CD4-positive, CD25-positive, alpha-beta regulatory T cell (primary cell): ENCODE results near the gene XPR1. TPM values are rescaled to one million over a fixed set of nuclear protein-coding genes. Genes with fewer than 3 reads are reported as not detected.

Experiments
- ATAC-seq, 2 donors: fragments of 150-1000 bp; cut with Tn5 transposase; one replicate each; pipeline ENCODE4 v1.10.0; 2021; ENCODE audit warnings: low read depth in 2 of 2, moderate number of reproducible peaks in 2 of 2, moderate library complexity in 1 of 2
- DNase-seq, 3 donors: peaks; one replicate each; pipeline versions ENCODE4 v3.0.0 to v3.0.0-alpha.2; 2012 to 2022; ENCODE audit warnings: mixed read lengths in 1 of 3
- H3K27ac ChIP-seq: one replicate; pipeline ENCODE4 v1.7.0; 2013; ENCODE audit warnings: mild to moderate bottlenecking, low read length; ENCODE audit not compliant: insufficient read depth, poor library complexity, severe bottlenecking
- H3K27me3 ChIP-seq: one replicate; pipeline ENCODE4 v1.7.0; 2013; ENCODE audit warnings: low read length; ENCODE audit not compliant: control insufficient read depth, insufficient read depth
- H3K36me3 ChIP-seq: one replicate; pipeline ENCODE4 v1.7.0; 2013; ENCODE audit warnings: mild to moderate bottlenecking, low read length, moderate library complexity; ENCODE audit not compliant: control insufficient read depth, insufficient read depth
- H3K4me1 ChIP-seq: 2 replicates; pipeline ENCODE4 v1.7.0; 2013; ENCODE audit warnings: mild to moderate bottlenecking, low read length; ENCODE audit not compliant: insufficient read depth, control insufficient read depth, poor library complexity, severe bottlenecking
- H3K4me3 ChIP-seq: one replicate; pipeline ENCODE4 v1.7.0; 2013; ENCODE audit warnings: low read depth, mild to moderate bottlenecking, low read length, moderate library complexity
- H3K9me3 ChIP-seq, 2 experiments: 1 replicate in 1 of 2; 2 replicates in 1 of 2; pipeline ENCODE4 v1.7.0; 2013; ENCODE audit warnings: low read length in 2 of 2, mild to moderate bottlenecking in 1 of 2, moderate library complexity in 1 of 2; ENCODE audit not compliant: control insufficient read depth in 2 of 2
- H3K27ac Mint-ChIP-seq, 3 donors: one replicate each; pipeline ENCODE4 v1.8.0; 2020 to 2022; ENCODE audit warnings: mild to moderate bottlenecking in 3 of 3, mixed read lengths in 3 of 3, moderate library complexity in 2 of 3
- H3K27me3 Mint-ChIP-seq: one replicate; pipeline ENCODE4 v1.8.0; 2022; ENCODE audit warnings: mild to moderate bottlenecking, mixed read lengths
- H3K36me3 Mint-ChIP-seq: one replicate; pipeline ENCODE4 v1.8.0; 2020; ENCODE audit warnings: mixed read lengths
- H3K4me1 Mint-ChIP-seq, 4 donors: one replicate each; pipeline ENCODE4 v1.8.0; 2020 to 2022; ENCODE audit warnings: mixed read lengths in 4 of 4, mild to moderate bottlenecking in 1 of 4
- H3K4me3 Mint-ChIP-seq, 4 donors: one replicate each; pipeline ENCODE4 v1.8.0; 2020 to 2022; ENCODE audit warnings: mild to moderate bottlenecking in 4 of 4, mixed read lengths in 4 of 4, moderate library complexity in 3 of 4
- H3K9me3 Mint-ChIP-seq, 7 donors: one replicate each; pipeline ENCODE4 v1.8.0; 2020 to 2022; ENCODE audit warnings: mixed read lengths in 7 of 7, mild to moderate bottlenecking in 3 of 7, moderate library complexity in 2 of 7
- polyA plus RNA-seq, 4 donors: library from polyadenylated mRNA; unstranded; fragments of 300-500 nt; fragmentation: Illumina TruSeq; gene quantifications; one replicate each; pipeline ENCODE4 v1.2.3, GENCODE V29; 2021
- total RNA-seq: library from RNA; stranded (reverse); gene quantifications from one replicate; pipeline ENCODE4 v1.2.3, GENCODE V29; 2022

The XPR1 gene
- total and polyA plus RNA-seq, 5 donors from 2014 or later, result 6.4 to 24.2 (median 11.1) TPM

DNA sequence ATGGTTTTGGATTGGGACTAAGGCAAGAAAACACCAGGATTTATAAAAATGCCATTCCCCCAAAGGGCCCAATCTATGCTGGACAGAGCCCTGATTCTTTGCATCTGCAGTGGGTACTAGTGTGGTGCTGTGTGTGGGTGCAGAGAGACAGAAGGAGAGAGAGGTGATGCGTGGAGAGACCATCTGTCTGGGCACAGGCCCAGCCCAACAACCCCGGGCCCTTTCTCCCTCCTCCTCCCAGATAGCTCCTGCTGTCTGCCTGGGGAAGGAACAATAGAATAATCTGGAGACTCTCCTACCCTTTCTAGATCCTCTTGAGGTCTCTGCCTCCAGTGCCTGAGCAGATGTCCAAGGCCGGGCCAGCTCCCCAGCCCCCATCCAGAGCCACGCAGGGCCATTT lies 296.0 kb downstream of the XPR1 start:
- DNase-seq, result no peak
- Mint-ChIP-seq H3K9me3 (no peaks in the 10 kb centered on the region), H3K27ac (no peak overlapping the region), H3K36me3 (no peaks in the 10 kb centered on the region), H3K27me3 (peaks cover 6% of the 10 kb centered on the region), H3K4me3 (no peak overlapping the region), H3K4me1 (no peaks in the 10 kb centered on the region)
- no peak for ATAC-seq
- Histone ChIP-seq H3K4me1 (no peaks in the 10 kb centered on the region), H3K27me3 (no peaks in the 10 kb centered on the region), H3K4me3 (no peak overlapping the region), H3K27ac (no peak overlapping the region), H3K36me3 (no peaks in the 10 kb centered on the region), H3K9me3 (no peaks in the 10 kb centered on the region)

DNA sequence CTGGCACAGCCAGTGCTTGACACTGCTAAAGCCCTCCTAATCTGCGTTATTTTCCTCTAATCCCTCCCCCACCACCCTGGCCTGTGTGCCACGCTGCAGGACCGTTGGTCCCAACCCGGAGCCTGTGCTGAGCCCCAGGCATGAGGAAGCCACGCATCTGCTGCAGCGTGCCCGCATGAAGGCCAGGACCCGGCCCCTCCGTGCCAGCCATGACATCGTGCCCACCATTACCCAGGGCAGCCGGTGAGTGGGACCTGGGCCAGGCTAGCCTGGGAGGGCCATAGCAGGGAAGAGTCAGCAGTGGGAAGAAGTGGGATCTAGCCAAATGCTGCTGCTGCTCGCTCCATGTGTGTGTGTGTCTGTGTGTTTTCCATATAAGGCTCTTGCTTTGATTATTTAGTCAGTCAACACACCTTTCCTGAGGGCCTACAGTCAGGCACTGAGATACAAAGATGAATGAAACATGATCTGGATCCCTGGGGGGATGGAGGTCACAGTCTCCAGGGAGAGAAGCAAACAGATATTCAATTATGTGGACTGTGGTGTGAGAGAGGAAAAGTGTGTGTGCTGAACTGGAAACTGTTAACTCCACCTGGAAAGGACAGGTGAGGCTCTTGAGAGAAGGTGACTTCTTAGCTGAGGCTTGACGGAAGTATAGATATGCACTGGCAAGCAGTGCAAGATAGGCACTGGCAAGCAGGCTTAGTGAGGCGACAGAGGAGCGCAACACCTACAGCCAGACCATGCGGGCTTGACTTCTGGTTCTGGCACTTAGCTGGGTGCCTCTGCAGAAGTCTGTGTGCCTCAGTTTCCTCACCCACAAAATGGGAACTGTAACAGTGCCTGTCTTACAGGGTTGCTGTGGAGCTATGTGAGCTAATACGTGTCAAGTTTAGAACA lies 296.8 kb downstream of the XPR1 start:
- no peak for DNase-seq
- H3K4me1 ChIP-seq, result no peaks in the 10 kb centered on the region
- H3K27ac ChIP-seq, result no peak overlapping the region
- no peak overlapping the region for H3K4me3 ChIP-seq
- Mint-ChIP-seq H3K9me3 (no peaks in the 10 kb centered on the region), H3K4me1 (no peaks in the 10 kb centered on the region), H3K27me3 (peaks cover 9% of the 10 kb centered on the region), H3K4me3 (no peak overlapping the region), H3K36me3 (no peaks in the 10 kb centered on the region), H3K27ac (peak overlapping the region in 1 of 3 donors; percentile 20)
- no peaks in the 10 kb centered on the region for H3K36me3 ChIP-seq
- no peak for ATAC-seq
- no peaks in the 10 kb centered on the region for H3K9me3 ChIP-seq
- no peaks in the 10 kb centered on the region for H3K27me3 ChIP-seq

DNA sequence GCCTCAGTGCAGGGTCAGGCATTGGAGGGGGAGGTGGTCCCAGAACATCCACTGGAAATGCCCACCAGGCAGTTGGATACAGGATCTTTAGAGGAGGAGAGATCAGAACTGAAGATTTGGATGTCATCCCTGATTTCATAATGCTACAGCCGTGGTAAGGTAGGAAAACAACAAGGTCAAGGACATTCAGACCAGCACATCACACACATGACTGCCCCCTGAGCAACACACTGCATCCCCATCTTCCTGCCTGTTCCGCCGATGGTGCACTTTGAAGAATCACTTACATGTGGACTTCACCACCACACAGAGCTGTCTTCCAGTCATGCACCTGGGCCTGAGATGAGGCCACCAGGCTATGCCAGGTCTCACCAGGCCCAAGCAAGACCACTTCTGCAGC lies 297.6 kb downstream of the XPR1 start:
- DNase-seq (no peak), ATAC-seq (no peak)
- Mint-ChIP-seq H3K9me3 (no peaks in the 10 kb centered on the region), H3K4me1 (no peaks in the 10 kb centered on the region), H3K27me3 (peaks cover 9% of the 10 kb centered on the region), H3K4me3 (no peak overlapping the region), H3K27ac (peak overlapping the region in 1 of 3 donors; percentile 20), H3K36me3 (no peaks in the 10 kb centered on the region)
- no peaks in the 10 kb centered on the region for H3K4me1 ChIP-seq
- H3K9me3 ChIP-seq, result no peaks in the 10 kb centered on the region
- H3K27me3 ChIP-seq, result no peaks in the 10 kb centered on the region
- H3K4me3 ChIP-seq, result no peak overlapping the region
- no peak overlapping the region for H3K27ac ChIP-seq
- H3K36me3 ChIP-seq, result no peaks in the 10 kb centered on the region

DNA sequence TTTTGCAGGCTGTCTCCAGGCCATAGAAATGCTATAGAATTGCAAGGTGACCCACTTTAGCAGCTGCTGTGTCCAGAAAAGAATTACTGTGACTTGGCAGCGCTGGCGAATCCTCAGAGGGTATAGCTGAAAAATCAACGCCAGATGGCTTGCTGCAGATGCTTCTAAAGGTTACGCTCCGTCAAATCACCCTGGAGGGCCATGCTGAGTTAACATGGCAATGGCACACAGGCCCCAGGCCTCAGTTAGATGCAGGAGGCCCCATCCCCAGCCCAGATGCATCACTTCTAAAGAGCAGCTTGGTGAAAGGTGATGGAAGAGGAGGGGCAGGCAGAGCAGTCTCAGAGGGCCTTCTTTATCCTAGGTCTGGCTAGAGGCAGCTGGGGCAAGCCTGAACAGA lies 298.9 kb downstream of the XPR1 start:
- no peaks in the 10 kb centered on the region for H3K36me3 ChIP-seq
- no peak overlapping the region for H3K4me3 ChIP-seq
- no peaks in the 10 kb centered on the region for H3K4me1 ChIP-seq
- H3K9me3 ChIP-seq, result no peaks in the 10 kb centered on the region
- Mint-ChIP-seq H3K27me3 (peaks cover 9% of the 10 kb centered on the region), H3K4me3 (no peak overlapping the region), H3K36me3 (no peaks in the 10 kb centered on the region), H3K27ac (peak overlapping the region in 1 of 3 donors; percentile 56), H3K4me1 (no peaks in the 10 kb centered on the region), H3K9me3 (no peaks in the 10 kb centered on the region)
- no peaks in the 10 kb centered on the region for H3K27me3 ChIP-seq
- DNase-seq (no peak), ATAC-seq (no peak)
- no peak overlapping the region for H3K27ac ChIP-seq

DNA sequence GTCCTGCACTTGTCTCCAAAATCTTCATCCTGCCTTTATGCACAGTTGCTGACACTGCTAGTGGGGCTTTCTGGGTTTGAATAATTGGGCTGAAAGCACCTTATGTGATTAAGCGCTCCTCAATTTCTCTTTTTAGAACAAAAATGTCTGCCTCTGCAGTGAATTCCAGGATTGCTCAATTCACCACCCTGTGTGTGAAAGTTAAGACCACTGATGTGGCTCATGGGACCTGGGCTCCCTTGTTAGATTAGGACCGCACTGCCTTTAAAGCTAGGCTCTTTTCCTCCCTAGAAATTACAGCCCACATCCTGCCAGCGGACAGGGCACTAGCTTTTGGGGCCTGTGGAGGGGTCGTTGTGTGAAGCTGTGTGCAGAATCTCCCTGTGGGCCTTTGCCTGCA lies 299.7 kb downstream of the XPR1 start:
- Histone ChIP-seq H3K4me1 (no peaks in the 10 kb centered on the region), H3K27me3 (no peaks in the 10 kb centered on the region), H3K9me3 (no peaks in the 10 kb centered on the region), H3K27ac (no peak overlapping the region), H3K4me3 (no peak overlapping the region), H3K36me3 (no peaks in the 10 kb centered on the region)
- H3K4me1 Mint-ChIP-seq, result no peaks in the 10 kb centered on the region
- H3K36me3 Mint-ChIP-seq, result no peaks in the 10 kb centered on the region
- H3K27ac Mint-ChIP-seq, result no peak overlapping the region
- DNase-seq, result no peak
- no peaks in the 10 kb centered on the region for H3K9me3 Mint-ChIP-seq
- ATAC-seq, result no peak
- no peak overlapping the region for H3K4me3 Mint-ChIP-seq
- H3K27me3 Mint-ChIP-seq, result peaks cover 9% of the 10 kb centered on the region

DNA sequence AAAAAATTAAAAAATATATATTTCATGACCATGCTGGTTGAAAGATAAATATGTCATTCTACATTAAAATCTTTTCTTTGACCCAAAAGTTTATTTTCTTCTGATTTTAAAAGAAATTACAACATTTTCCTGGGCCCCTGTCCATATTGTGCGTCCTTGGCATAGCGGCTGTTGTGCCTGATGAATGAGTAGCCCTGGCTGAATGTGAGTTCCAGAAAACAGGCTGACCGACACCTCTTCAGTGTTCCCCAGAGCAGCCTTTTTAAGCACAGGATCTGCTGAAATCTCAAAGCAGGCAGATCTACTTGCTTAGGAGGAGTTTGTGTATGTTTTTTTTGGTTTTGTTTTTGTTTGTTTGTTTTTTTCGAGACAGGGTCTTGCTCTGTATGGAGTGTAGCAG lies 300.6 kb downstream of the XPR1 start:
- no peaks in the 10 kb centered on the region for H3K36me3 Mint-ChIP-seq
- Histone ChIP-seq H3K27ac (no peak overlapping the region), H3K36me3 (no peaks in the 10 kb centered on the region), H3K4me3 (no peak overlapping the region), H3K9me3 (no peaks in the 10 kb centered on the region), H3K4me1 (no peaks in the 10 kb centered on the region), H3K27me3 (no peaks in the 10 kb centered on the region)
- DNase-seq (no peak), ATAC-seq (no peak)
- H3K27me3 Mint-ChIP-seq, result peaks cover 6% of the 10 kb centered on the region
- no peak overlapping the region for H3K4me3 Mint-ChIP-seq
- H3K4me1 Mint-ChIP-seq, result no peaks in the 10 kb centered on the region
- no peaks in the 10 kb centered on the region for H3K9me3 Mint-ChIP-seq
- no peak overlapping the region for H3K27ac Mint-ChIP-seq

DNA sequence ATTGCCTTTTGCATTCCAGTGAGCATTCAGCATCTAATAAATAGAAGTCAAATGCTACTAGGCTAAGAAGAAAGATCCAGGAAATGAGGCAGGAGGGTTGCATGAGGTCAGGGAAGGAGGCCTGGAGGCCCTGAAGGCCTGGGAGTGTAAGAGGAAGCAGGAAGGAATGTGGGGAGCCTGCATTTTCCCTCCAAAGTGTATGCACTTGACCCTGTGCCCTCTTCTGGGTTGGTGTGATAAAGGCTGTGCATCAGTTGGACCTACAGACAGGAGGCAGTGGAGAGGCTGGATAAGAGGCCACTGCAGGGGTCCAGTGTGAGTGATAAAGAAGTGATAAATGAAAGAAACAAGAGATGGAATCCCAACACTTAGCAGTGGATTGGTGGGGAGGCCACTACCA lies 301.3 kb downstream of the XPR1 start:
- H3K27ac ChIP-seq, result no peak overlapping the region
- peaks cover 12% of the 10 kb centered on the region for H3K27me3 Mint-ChIP-seq
- DNase-seq, result no peak
- H3K27ac Mint-ChIP-seq, result peak overlapping the region in 1 of 3 donors; percentile 63
- H3K27me3 ChIP-seq, result no peaks in the 10 kb centered on the region
- no peak for ATAC-seq
- no peak overlapping the region for H3K4me3 ChIP-seq
- no peaks in the 10 kb centered on the region for H3K9me3 ChIP-seq
- no peaks in the 10 kb centered on the region for H3K36me3 Mint-ChIP-seq
- no peaks in the 10 kb centered on the region for H3K4me1 ChIP-seq
- no peaks in the 10 kb centered on the region for H3K4me1 Mint-ChIP-seq
- no peak overlapping the region for H3K4me3 Mint-ChIP-seq
- no peaks in the 10 kb centered on the region for H3K36me3 ChIP-seq
- H3K9me3 Mint-ChIP-seq, result no peaks in the 10 kb centered on the region

DNA sequence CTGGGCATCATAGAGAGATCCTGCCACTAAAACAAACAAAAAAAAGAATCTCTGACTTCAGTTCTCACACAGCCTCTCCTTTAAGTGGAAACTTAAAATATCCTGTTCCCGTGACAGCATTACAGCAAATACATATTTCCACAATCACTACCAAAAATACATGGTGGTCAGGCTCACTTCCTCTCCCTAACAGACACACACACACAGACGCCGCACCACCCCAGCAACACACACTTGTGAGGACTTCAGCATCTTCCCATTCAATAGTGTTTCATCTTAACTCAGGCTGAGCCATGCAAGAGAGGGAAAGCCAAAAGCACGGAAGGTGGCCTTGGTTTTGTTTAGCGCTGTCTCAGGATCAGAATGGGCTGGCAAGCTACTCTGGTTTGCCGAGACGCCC lies 302.7 kb downstream of the XPR1 start:
- DNase-seq (no peak), ATAC-seq (no peak)
- Mint-ChIP-seq H3K27me3 (peaks cover 12% of the 10 kb centered on the region), H3K27ac (no peak overlapping the region), H3K9me3 (no peaks in the 10 kb centered on the region), H3K4me3 (no peak overlapping the region), H3K4me1 (no peaks in the 10 kb centered on the region), H3K36me3 (no peaks in the 10 kb centered on the region)
- H3K9me3 ChIP-seq, result no peaks in the 10 kb centered on the region
- no peaks in the 10 kb centered on the region for H3K36me3 ChIP-seq
- no peaks in the 10 kb centered on the region for H3K4me1 ChIP-seq
- no peak overlapping the region for H3K4me3 ChIP-seq
- no peaks in the 10 kb centered on the region for H3K27me3 ChIP-seq
- H3K27ac ChIP-seq, result no peak overlapping the region
